Gastrocnemius medialis (tissue), 4 donors: ENCODE measurements around the gene ANKRD34A.

Experiments used
- CTCF ChIP-seq, 5 experiments: fragments of 450-650 bp in 3 of 5; fragments of 200-600 bp in 2 of 5; sonication (generic) in 2 of 5; IDR thresholded peaks in 4 of 5; conservative IDR thresholded peaks in 1 of 5; 1 replicate in 4 of 5; 2 replicates in 1 of 5; pipeline ENCODE4 v1.5.1; 2016 to 2019; ENCODE audit warnings: antibody characterized with exemption in 5 of 5, mild to moderate bottlenecking in 3 of 5, moderate library complexity in 3 of 5
- POLR2A ChIP-seq, 2 donors: fragments of 450-650 bp; IDR thresholded peaks; one replicate each; pipeline ENCODE4 v1.6.1; 2017; ENCODE audit warnings: antibody characterized with exemption in 2 of 2, mild to moderate bottlenecking in 2 of 2, moderate library complexity in 2 of 2

- no peak for TF ChIP-seq POLR2A (IDR thresholded peaks at IDR 0.05)
- TF ChIP-seq CTCF (IDR thresholded peaks at IDR 0.05 in 4 of 5, conservative IDR thresholded peaks at IDR 0.05 in 1 of 5): no peak
Measured at GRCh38 chr1:145995148-145995881, 30.9 kb upstream of the ANKRD34A start.
